ENCODE data around the gene TP53I13.

DNA sequence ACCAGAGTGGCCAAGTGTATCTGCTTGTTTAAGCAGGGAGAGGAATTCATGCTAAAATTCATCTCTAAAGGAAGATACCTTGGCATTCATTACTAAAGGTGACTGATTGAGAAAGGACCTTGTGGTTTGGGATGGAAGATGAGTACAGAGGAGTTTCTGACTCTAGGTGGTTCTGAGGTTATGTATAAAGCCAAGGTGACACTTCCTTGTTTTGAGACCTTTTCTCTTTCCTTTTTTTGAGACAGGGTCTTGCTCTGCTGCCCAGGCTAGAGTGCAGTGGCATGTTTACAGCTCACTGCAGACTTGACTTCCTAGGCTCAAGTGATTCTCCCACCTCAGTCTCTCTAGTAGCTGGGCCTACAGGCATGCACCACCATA lies 10.8 kb upstream of the TP53I13 start:
- no peak for TF ChIP-seq ZNF114 (tag by site-specific recombination; IDR thresholded peaks at IDR 0.05)
- TF ChIP-seq, protein P1, sequence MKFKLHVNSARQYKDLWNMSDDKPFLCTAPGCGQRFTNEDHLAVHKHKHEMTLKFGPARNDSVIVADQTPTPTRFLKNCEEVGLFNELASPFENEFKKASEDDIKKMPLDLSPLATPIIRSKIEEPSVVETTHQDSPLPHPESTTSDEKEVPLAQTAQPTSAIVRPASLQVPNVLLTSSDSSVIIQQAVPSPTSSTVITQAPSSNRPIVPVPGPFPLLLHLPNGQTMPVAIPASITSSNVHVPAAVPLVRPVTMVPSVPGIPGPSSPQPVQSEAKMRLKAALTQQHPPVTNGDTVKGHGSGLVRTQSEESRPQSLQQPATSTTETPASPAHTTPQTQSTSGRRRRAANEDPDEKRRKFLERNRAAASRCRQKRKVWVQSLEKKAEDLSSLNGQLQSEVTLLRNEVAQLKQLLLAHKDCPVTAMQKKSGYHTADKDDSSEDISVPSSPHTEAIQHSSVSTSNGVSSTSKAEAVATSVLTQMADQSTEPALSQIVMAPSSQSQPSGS (tag by site-specific recombination; IDR thresholded peaks at IDR 0.05; ENCODE audit: low read depth): no peak
- TF ChIP-seq, protein P2, sequence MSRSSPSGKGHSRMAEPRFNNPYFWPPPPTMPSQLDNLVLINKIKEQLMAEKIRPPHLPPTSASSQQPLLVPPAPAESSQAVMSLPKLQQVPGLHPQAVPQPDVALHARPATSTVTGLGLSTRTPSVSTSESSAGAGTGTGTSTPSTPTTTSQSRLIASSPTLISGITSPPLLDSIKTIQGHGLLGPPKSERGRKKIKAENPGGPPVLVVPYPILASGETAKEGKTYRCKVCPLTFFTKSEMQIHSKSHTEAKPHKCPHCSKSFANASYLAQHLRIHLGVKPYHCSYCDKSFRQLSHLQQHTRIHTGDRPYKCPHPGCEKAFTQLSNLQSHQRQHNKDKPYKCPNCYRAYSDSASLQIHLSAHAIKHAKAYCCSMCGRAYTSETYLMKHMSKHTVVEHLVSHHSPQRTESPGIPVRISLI (tag by site-specific recombination; IDR thresholded peaks at IDR 0.05): no peak
- no peak for TF ChIP-seq ZNF558 (tag by site-specific recombination; IDR thresholded peaks at IDR 0.05)
- no peak for TF ChIP-seq ZNF624 (tag by site-specific recombination; IDR thresholded peaks at IDR 0.05)
- TF ChIP-seq, protein P3, sequence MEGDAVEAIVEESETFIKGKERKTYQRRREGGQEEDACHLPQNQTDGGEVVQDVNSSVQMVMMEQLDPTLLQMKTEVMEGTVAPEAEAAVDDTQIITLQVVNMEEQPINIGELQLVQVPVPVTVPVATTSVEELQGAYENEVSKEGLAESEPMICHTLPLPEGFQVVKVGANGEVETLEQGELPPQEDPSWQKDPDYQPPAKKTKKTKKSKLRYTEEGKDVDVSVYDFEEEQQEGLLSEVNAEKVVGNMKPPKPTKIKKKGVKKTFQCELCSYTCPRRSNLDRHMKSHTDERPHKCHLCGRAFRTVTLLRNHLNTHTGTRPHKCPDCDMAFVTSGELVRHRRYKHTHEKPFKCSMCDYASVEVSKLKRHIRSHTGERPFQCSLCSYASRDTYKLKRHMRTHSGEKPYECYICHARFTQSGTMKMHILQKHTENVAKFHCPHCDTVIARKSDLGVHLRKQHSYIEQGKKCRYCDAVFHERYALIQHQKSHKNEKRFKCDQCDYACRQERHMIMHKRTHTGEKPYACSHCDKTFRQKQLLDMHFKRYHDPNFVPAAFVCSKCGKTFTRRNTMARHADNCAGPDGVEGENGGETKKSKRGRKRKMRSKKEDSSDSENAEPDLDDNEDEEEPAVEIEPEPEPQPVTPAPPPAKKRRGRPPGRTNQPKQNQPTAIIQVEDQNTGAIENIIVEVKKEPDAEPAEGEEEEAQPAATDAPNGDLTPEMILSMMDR (tag by site-specific recombination; IDR thresholded peaks at IDR 0.05): no peak
- TF ChIP-seq, protein P4, sequence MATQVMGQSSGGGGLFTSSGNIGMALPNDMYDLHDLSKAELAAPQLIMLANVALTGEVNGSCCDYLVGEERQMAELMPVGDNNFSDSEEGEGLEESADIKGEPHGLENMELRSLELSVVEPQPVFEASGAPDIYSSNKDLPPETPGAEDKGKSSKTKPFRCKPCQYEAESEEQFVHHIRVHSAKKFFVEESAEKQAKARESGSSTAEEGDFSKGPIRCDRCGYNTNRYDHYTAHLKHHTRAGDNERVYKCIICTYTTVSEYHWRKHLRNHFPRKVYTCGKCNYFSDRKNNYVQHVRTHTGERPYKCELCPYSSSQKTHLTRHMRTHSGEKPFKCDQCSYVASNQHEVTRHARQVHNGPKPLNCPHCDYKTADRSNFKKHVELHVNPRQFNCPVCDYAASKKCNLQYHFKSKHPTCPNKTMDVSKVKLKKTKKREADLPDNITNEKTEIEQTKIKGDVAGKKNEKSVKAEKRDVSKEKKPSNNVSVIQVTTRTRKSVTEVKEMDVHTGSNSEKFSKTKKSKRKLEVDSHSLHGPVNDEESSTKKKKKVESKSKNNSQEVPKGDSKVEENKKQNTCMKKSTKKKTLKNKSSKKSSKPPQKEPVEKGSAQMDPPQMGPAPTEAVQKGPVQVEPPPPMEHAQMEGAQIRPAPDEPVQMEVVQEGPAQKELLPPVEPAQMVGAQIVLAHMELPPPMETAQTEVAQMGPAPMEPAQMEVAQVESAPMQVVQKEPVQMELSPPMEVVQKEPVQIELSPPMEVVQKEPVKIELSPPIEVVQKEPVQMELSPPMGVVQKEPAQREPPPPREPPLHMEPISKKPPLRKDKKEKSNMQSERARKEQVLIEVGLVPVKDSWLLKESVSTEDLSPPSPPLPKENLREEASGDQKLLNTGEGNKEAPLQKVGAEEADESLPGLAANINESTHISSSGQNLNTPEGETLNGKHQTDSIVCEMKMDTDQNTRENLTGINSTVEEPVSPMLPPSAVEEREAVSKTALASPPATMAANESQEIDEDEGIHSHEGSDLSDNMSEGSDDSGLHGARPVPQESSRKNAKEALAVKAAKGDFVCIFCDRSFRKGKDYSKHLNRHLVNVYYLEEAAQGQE (tag by site-specific recombination; IDR thresholded peaks at IDR 0.05): no peak
- TF ChIP-seq, protein P5, sequence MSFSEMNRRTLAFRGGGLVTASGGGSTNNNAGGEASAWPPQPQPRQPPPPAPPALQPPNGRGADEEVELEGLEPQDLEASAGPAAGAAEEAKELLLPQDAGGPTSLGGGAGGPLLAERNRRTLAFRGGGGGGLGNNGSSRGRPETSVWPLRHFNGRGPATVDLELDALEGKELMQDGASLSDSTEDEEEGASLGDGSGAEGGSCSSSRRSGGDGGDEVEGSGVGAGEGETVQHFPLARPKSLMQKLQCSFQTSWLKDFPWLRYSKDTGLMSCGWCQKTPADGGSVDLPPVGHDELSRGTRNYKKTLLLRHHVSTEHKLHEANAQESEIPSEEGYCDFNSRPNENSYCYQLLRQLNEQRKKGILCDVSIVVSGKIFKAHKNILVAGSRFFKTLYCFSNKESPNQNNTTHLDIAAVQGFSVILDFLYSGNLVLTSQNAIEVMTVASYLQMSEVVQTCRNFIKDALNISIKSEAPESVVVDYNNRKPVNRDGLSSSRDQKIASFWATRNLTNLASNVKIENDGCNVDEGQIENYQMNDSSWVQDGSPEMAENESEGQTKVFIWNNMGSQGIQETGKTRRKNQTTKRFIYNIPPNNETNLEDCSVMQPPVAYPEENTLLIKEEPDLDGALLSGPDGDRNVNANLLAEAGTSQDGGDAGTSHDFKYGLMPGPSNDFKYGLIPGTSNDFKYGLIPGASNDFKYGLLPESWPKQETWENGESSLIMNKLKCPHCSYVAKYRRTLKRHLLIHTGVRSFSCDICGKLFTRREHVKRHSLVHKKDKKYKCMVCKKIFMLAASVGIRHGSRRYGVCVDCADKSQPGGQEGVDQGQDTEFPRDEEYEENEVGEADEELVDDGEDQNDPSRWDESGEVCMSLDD (tag by site-specific recombination; IDR thresholded peaks at IDR 0.05): no peak
- TF ChIP-seq ZNF501 (tag by site-specific recombination; IDR thresholded peaks at IDR 0.05): no peak

All from HEK293 (cell line).